ENCODE measurements around the gene TEX101. TPM values are rescaled to one million over a fixed set of nuclear protein-coding genes. Genes with fewer than 3 reads are reported as not detected.

The TEX101 gene
- total RNA-seq, 3 donors from 2014 or later, result not detected

- Histone ChIP-seq H3K9me3 (no peaks in the 10 kb centered on the region), H3K27ac (no peak overlapping the region), H3K36me3 (no peaks in the 10 kb centered on the region), H3K4me1 (no peaks in the 10 kb centered on the region), H3K4me3 (no peak overlapping the region), H3K27me3 (no peaks in the 10 kb centered on the region)
- TF ChIP-seq POLR2A (IDR thresholded peaks at IDR 0.05), result no peak
- TF ChIP-seq POLR2AphosphoS5 (IDR thresholded peaks at IDR 0.05), result no peak
- no peak for TF ChIP-seq CTCF (IDR thresholded peaks at IDR 0.05)
- intact Hi-C loops (cut with DNase I; ENCODE audit: low total_unique reads), result no loop called here
- no peak for DNase-seq (ENCODE audit: low spot score in 2 of 2)
These were observed 37.9 kb downstream of the TEX101 start for GRCh38 chr19:43452582-43452981.

GRCh38 chr19:43454031-43454430, 39.3 kb downstream of the TEX101 start:
- no peak overlapping the region for H3K27ac ChIP-seq
- no peak overlapping the region for H3K4me3 ChIP-seq
- no peak for TF ChIP-seq POLR2A (IDR thresholded peaks at IDR 0.05)
- no peak for TF ChIP-seq POLR2AphosphoS5 (IDR thresholded peaks at IDR 0.05)
- TF ChIP-seq CTCF (IDR thresholded peaks at IDR 0.05), result no peak
- no peaks in the 10 kb centered on the region for H3K9me3 ChIP-seq
- intact Hi-C loops (cut with DNase I; ENCODE audit: low total_unique reads), result no loop called here
- H3K27me3 ChIP-seq, result no peaks in the 10 kb centered on the region
- H3K36me3 ChIP-seq, result no peaks in the 10 kb centered on the region
- no peak for DNase-seq (ENCODE audit: low spot score in 2 of 2)
- no peaks in the 10 kb centered on the region for H3K4me1 ChIP-seq

- Histone ChIP-seq H3K4me1 (no peaks in the 10 kb centered on the region), H3K9me3 (no peaks in the 10 kb centered on the region), H3K27me3 (no peaks in the 10 kb centered on the region), H3K27ac (peak overlapping the region; percentile 84 to 85), H3K36me3 (no peaks in the 10 kb centered on the region), H3K4me3 (peak overlapping the region in 2 of 3 donors; percentile 7 to 41)
- TF ChIP-seq POLR2AphosphoS5 (IDR thresholded peaks at IDR 0.05), result no peak
- intact Hi-C loops (cut with DNase I; ENCODE audit: low total_unique reads), result loop anchor here (5.0 kb wide), 1 partner anchor 62 kb away; no protein-coding TSS in a partner anchor
- DNase-seq (ENCODE audit: low spot score in 2 of 2), result no peak
These were observed 40.8 kb downstream of the TEX101 start for GRCh38 chr19:43455321-43456113.

- Histone ChIP-seq H3K36me3 (no peaks in the 10 kb centered on the region), H3K4me1 (no peaks in the 10 kb centered on the region), H3K27ac (no peak overlapping the region), H3K4me3 (no peak overlapping the region), H3K27me3 (no peaks in the 10 kb centered on the region), H3K9me3 (no peaks in the 10 kb centered on the region)
- intact Hi-C loops (cut with DNase I; ENCODE audit: low total_unique reads), result loop anchor here (5.0 kb wide), 1 partner anchor 59 kb away; no protein-coding TSS in a partner anchor
- DNase-seq (ENCODE audit: low spot score in 2 of 2), result no peak
- no peak for TF ChIP-seq POLR2A (IDR thresholded peaks at IDR 0.05)
- no peak for TF ChIP-seq POLR2AphosphoS5 (IDR thresholded peaks at IDR 0.05)
- TF ChIP-seq CTCF (IDR thresholded peaks at IDR 0.05), result no peak
These were observed 43.1 kb downstream of the TEX101 start for GRCh38 chr19:43457809-43458208.

- Histone ChIP-seq H3K4me3 (no peak overlapping the region), H3K27me3 (no peaks in the 10 kb centered on the region), H3K27ac (no peak overlapping the region), H3K4me1 (peaks cover 0 to 3% of the 10 kb centered on the region in 2 donors), H3K36me3 (no peaks in the 10 kb centered on the region), H3K9me3 (no peaks in the 10 kb centered on the region)
- DNase-seq (ENCODE audit: low spot score in 2 of 2), result no peak
- intact Hi-C loops (cut with DNase I; ENCODE audit: low total_unique reads), result no loop called here
- TF ChIP-seq POLR2AphosphoS5 (IDR thresholded peaks at IDR 0.05) (no peak), POLR2A (IDR thresholded peaks at IDR 0.05) (no peak), CTCF (IDR thresholded peaks at IDR 0.05) (no peak)
These were observed 45.8 kb downstream of the TEX101 start for GRCh38 chr19:43460362-43461016.

Data from breast epithelium (tissue), 4 donors.